ENCODE results near the gene HSD17B2.
"Not testable (repeated sequence)": the region's sequence is repeated elsewhere in the genome, so short reads cannot be mapped to it uniquely, and the experiment has no call there.

The HSD17B2 gene, protein sequence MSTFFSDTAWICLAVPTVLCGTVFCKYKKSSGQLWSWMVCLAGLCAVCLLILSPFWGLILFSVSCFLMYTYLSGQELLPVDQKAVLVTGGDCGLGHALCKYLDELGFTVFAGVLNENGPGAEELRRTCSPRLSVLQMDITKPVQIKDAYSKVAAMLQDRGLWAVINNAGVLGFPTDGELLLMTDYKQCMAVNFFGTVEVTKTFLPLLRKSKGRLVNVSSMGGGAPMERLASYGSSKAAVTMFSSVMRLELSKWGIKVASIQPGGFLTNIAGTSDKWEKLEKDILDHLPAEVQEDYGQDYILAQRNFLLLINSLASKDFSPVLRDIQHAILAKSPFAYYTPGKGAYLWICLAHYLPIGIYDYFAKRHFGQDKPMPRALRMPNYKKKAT

DNA sequence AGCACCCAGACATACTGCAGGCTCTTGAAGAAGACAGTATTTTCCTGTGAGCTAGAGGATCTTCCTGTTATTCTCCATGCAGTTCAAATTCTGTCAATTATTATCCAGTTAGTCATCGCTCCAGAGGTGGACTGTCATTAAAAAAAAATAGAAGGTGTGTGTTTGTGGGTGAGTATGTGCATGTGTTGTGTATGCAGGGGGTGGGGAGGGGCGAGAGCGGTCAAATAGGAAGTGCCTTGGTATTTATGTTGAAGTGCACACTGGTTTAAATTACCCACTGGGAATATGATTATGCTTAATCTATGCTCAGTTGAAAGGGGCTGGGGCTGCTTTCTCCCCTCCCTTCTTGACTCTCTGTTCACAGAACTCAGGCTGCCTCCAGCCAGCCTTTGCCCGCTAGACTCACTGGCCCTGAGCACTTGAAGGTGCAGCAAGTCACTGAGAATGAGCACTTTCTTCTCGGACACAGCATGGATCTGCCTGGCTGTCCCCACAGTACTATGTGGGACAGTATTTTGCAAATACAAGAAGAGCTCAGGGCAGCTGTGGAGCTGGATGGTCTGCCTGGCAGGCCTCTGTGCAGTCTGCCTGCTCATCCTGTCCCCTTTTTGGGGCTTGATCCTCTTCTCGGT lies at the start of gene HSD17B2:
Gene HSD17B2 (plus strand): TSS at position 273 of the 632 bp plus-strand sequence. CDS start 172 bp downstream, at position 445.
- DNase-seq (ENCODE audit: low spot score) = no peak

DNA sequence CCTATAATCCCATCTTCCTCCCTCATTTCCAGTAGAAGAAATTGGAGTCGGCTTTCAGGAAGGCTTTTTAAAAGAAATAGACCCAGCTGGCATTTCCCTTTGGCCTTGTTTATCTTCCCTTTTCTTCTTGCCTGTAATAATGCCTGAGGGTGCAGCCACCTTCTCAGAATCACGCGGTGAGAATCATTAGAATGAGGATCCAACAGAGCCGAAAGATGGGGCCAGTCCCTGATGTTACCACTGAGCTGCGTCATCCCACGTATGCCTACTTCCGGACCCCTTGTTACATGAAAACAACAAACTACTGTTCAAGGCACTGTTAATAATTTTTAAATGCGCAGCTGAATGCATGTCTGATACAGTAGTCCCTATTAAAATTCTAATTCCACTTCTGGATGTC lies 47.9 kb upstream of the HSD17B2 start:
- DNase-seq (ENCODE audit: low spot score) = no peak

DNA sequence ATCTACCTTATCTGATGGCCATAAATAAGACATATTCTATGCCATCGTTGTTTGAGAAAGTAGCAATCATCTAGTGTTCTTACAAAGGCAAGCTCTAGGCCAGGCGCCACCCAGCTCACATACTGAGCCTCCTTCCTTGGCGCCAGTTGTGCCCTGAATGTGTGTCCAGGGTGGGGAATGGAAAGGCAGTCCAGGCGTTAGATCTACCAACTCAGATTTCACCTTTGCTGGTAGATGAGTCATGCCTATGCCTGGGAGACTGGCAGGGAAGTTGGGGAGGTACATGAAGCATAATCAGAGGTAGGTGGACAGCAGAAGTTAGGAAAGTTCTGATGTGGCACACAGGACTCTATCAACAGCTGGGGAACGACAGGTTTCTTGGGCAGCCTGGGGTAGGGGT lies 47.3 kb upstream of the HSD17B2 start:
- no peak for DNase-seq (ENCODE audit: low spot score)

DNA sequence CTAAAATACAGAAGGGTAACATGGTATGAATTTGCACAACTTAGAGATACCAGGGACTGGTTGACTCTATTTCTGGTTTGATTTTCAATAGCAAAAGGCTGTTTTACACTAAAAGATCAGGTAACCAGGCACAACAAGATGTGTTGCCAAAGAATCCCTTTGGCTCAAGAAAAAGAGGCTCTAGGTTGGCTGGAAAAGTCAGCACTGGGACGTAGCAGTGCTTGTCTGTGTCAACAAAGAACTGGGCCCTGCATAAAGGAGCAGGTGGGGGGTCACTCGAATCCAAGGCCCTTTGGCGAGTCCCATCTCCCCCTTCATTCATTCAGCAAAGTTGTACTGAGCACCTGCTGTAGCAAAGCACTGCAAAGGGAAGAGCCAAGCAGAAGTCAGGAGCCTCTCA lies 42.2 kb upstream of the HSD17B2 start:
- DNase-seq (ENCODE audit: low spot score) = peak; percentile 7

DNA sequence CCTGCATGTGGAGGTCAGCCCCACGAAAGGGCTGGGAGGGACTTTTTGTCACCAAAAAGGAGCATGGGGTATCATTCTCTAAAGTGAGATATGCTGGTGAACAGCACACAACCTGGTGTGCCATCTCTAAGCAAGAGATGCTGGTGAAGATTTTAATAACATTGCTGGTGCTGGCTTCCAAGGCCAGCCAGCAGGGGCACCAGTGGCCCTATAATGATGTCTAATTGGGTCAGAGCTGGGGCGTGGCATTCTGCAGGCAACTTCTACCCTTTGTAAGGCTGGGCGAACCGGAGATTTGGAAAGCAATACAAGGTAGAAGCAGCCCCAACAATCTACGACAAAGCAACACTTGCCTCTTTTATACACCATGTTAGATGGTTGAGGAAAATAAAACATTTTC lies 40.6 kb upstream of the HSD17B2 start:
- no peak for DNase-seq (ENCODE audit: low spot score)

DNA sequence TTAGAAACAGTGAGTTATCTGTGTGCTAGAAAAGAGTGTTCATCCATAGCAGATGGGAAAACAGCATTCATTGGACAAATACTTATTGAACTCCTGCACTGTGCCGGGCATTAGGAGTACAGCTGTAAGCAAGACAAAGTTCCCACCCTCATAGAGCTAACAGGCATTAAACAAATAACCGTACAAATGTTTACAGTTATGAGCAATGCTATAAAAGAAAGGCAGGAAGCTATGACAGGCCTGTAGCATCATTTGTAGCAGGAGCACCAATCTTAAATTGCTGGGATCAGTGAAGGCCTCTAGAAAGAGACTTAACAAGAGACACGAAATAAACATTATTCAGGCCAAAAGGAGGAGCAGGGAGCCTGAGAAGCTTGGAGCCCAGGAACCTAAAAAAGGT lies 39.4 kb upstream of the HSD17B2 start:
- no peak for DNase-seq (ENCODE audit: low spot score)

DNA sequence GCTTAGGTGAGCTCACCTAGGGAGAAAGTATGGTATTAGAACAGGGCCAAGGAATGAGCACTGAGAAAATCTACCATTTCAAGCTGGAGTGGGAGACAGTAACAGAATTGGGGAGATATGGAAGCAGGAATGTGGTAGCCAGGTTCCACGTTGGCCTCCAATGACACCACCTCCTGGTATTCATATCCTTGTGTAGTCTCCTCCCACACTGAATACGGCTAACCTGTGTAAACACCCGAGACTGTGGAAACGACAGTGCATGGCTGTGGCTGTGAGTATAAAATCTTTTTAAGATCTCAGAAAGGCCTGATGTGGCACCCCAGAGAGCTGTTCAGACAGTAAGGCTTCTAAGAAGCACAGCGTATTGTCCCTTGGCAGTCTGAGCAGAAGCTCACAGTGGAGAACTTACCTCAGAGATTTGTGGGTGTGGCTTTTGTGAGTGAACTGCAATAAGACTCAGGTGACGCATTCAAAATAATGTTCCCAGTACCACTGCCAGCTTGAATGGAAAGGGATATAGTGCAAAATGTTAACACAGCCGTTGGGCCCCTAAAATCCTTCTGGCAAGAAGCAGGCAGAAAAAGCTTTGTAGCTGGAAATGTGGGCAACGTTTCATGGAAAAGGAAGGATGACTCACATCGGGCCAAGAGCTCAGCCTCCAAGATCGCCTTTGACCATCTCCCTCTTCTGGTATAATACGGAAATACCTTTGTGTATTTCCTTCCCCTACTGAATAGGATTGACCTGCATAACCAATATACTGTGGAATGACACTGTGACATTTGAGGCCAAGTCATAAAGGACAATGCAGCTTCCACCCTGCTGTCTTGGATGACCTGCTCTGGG lies 38.2 kb upstream of the HSD17B2 start:
- no peak for DNase-seq (ENCODE audit: low spot score)

DNA sequence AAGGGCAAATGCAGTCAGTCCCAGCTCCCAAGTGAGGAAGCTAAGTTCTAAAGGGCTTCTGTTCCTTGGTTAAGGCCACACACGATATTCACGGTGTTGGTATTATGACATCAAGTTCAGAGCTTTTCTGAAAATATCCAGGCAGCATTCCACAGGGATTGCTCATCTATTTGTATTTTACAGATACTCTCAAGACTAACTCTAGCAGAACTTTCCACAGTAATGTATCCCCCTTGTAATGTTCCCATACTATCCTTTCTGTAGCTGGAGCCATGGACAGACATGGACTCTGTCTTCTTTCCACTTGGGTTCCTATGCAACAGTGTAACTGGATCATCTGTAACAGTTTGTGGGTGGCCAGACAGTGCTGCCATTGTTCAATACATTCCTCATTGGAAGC lies 37.3 kb upstream of the HSD17B2 start:
- no peak for DNase-seq (ENCODE audit: low spot score)

DNA sequence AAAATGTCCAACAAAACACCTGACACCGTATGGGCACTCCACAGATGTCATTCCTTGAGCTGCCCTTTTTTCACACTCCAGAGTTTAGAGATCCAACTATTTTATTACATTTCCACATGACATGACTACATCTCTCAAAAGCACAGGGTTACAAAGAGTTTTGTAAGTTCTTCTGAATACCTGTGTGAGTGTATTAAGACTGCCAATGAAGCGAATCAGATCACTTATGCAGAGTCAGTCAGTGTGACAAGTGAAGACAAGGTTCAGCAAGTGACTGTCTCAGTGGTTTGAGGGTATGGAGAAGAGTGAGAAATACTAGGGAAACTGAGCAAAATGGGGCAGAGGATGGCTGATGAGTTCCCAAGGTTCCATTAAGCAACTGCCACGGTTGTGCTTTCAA lies 32.2 kb upstream of the HSD17B2 start:
- no peak for DNase-seq (ENCODE audit: low spot score)

DNA sequence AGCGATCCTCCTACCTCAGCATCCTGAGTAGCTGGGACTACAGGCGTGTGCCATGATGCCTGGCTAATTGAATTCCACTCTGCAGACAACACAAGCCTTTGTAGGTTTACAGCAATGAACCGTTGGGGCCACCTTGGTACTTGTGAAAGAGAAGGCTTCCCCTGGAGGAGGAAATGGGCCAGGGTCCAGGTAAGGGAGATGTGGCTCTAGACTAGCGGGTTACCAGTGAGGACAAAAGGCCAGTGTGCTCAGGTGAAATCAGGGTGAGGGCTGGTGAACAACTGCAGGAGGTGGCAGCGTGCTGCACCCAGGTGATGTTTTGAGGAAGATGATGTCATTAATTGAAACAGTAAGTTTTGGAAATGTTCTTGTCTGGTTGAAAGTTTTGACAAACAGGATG lies 30.5 kb upstream of the HSD17B2 start:
- DNase-seq (ENCODE audit: low spot score) = no peak

DNA sequence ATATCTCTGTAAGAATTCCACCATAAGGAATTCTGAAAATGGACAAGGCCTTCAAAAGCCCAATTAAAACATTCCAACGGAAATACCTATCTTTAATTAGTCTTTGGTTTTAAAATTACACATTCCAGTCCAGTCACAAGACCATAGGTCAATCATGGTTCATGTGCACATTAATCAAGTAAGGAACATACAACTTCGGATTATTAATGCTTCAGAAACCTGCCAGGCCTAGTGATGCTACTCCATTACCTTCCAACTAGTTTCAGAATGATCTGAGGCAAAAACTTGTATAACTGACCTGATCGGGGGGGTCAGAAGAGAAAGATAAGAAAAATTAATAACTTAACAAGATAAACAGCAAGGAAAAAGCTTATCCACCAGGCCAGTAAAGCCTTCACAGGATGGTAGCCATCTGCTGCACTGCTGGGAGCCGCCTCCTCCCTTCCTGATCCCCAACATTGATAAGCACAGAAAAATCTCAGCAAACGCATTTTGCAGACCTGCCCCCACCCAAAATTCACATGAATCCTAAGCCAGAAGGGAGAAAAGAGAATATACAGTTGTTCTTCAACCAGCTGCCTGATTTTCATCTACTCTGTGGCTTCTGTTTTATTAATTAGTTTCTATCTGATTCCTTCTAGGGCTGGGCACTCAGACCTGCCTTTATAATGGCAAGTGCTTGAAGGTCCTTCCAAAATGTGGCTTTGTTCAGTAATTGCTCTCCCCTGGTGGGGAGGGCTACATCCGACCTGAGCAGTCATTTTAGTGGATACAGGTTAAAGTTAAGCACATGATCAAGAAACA lies 29.8 kb upstream of the HSD17B2 start:
- DNase-seq (ENCODE audit: low spot score) = no peak

DNA sequence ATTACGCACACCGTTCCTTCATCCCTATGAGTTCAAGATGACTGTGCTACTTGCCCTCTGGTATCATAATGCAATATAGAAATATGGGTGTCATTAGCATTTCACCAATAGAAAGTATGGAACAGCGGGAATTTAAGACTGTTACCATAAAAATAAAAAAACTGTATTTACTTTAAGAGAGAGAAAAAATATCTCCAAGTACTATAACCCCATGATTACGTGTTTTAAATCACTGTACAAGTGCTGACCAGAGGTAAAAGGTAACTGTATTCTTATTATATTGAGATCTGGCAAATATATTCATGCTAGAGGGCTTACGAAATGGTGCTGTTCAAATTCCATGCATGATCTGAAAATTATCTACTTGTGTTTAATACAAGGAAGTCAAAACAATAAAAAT lies 29.0 kb upstream of the HSD17B2 start:
- no peak for DNase-seq (ENCODE audit: low spot score)

DNA sequence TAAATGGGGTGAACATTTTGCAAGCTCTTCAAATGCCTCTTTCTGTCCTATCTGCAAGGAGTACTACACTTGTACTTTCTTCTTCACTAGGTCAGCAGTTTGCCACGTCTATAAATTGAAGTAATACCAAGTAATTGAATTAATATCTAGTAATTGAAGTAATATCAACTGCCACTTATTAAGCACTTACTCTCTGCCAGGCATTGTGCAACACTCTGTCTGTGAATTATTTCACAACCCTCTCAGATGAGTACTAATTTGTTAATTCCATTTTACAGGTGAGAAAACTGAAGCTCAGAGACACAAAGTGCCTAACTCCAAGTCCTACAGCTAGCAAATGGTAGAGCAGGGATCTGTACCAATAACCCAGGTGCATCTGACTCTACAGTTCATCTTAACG lies 27.9 kb upstream of the HSD17B2 start:
- DNase-seq (ENCODE audit: low spot score) = no peak

DNA sequence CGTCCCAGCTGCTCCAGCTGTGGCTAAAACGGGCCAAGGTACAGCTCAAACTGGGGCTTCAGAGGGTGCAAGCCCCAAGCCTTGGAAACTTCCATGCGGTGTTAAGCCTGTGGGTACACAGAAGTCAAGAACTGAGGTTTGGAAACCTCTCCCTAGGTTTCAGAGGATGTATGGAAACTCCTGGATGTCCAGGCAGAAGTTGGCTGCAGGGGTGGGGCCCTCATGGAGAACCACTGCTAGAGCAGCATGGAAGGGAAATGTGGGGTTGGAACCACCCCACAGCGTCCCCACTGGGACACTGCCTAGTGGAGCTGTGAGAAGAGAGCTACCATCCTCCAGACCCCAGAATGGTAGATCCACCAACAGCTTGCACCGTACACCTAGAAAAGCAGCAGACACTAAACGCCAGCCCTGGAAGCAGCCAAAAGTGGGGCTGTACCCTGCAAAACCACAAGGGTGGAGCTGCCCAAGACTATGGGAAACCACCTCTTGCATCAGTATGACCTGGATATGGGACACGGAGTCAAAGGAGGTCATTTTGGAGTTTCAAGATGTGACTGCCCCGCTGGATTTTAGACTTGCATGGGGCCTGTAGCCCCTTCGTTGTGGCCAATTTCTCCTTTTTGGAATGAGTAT lies 26.0 kb upstream of the HSD17B2 start:
- DNase-seq (ENCODE audit: low spot score) = no peak

DNA sequence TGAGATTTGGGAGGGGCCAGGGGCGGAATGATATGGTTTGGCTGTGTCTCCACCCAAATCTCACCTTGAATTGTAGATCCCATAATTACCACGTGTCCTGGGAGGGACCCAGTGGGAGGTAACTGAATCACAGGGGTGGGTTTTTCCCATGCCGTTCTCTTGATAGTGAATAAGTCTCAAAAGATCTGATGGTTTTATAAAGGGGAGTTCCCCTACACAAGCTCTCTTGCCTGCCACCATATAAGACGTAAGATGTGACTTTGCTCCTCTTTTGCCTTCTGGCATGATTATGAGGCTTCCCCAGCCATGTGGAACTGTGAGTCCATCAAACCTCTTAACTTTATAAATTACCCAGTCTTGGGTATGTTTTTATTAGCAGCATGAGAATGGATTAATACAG lies 25.3 kb upstream of the HSD17B2 start:
- DNase-seq (ENCODE audit: low spot score) = not testable (repeated sequence)

DNA sequence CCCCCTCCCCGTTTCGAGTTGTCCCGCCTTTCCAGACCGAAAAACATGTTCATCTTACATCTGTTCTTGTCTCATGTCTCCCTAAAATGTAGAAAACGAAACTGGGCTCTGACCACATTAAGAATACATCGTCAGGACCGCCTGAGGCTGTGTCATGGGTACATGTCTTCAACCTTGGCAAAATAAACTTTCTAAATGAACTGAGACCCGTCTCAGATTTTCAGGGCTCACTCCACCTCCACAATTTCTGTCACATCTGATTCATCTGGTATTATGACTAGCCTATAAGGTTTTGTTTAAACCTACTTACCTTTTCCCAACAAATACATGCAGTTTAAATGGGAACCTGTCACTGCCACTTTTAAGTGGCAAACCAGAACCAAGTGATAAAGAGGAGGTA lies 24.4 kb upstream of the HSD17B2 start:
- no peak for DNase-seq (ENCODE audit: low spot score)

DNA sequence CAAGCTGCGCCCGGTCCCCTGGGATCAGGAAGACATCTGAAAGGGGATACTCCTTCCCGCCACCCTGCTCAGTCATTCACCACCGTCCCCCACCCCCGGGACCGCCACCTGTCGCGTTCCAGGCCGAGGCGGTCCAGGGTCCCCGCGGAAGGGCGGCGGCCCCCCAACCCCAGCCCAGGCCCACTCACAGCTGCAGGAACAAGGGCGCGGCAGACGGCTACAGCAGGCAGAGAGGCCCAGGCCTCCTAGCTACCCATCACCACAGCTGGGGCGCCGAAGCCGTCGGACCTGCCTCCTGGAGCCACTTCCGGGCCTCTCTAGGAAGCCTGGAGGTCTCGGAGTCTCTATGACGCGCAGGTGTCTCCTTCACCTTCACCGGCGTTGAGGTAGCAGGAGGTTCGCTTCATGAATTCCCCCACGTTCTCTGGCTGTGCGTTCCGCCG lies 23.8 kb upstream of the HSD17B2 start, which contains the start of gene SDR42E1:
Gene SDR42E1 (minus strand): TSS at position 272 of the 443 bp plus-strand sequence. CDS start 10,612 bp downstream, outside the sequence.
- no peak for DNase-seq (ENCODE audit: low spot score)

DNA sequence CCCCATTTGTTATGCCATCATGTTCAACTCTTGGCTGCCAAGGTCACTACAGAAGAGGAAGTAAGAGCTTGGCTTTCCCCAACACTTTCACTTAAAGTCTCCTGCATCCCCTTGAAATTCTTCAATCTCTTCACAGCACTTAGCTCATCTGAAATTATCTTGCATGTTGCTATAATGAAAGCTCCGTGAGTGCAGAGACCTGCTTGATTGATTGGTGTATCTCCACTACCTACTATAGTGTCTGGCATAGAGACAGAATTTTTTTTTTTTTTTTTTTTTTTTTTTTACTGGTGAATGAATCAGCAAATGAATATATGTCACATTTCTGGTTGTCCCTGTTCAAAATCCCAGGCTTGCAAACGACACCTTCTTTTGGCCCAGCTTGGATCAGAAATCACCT lies 21.9 kb upstream of the HSD17B2 start:
- no peak for DNase-seq (ENCODE audit: low spot score)

DNA sequence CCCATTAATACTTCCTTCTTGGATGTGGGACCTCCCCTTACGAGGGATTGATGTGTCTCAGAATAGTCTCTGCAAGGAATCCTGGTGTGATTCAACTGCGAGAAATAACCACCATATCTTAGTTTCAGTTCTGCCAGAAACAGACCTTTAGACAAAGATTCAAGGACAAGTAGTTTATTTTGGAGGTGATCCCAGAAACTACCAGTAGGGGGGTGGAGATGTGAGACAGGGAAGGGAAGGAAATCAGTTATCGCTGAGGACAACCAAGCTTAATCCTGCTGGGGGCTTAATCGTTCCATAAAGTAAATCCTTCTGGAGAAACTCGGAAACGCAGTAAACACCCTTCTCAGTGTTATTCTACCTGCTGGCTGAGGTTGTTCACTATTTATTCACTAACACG lies 18.8 kb upstream of the HSD17B2 start:
- no peak for DNase-seq (ENCODE audit: low spot score)

DNA sequence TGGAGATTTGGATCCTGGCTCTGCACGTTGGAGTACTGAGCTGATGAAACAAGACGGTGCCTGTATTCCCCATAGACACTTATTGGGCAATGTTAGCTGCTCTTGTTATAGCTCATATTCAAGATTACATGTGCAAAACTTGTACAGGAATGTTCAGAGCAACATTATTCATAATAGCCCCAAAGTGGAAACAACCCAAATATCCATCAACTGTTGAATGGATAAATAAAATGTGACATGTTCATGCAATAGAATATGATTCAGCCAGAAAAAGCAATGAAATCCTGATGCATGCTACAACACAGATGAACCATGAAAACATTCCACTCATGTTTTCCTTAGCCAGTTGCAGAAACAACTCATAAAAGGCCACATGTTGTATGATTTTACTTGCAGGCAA lies 18.1 kb upstream of the HSD17B2 start:
- no peak for DNase-seq (ENCODE audit: low spot score)

DNA sequence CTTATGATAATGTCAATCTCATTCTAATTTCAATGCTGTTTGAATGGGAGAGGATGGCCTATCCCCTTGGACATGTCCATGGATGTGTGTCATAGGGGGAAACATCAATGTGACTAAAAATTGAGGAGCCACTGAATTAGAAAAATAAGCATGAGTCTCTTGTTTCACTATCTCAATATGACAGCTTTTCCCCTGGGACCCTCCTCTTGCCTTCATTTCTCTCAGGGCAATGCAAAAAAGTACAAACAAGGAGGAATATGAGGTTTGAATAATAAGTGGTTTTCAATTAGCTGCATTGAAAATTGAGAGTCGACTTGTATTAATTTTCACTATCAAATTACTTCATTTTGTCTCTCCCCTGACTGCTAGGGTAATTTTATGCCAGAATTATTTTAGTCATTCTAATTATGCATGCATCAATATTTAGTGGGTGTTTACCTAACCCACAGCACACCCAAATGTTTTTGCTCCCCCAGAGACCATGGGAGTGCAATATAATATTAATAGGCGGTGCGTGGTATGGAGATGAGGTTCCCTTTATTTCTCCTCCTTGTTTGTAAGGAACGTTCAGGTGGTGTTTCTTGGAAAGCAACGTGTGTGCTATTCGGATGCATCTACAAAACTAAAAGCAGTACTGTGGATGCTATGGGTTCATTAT lies 17.0 kb upstream of the HSD17B2 start:
- DNase-seq (ENCODE audit: low spot score) = no peak
